ENCODE measurements around the gene FXYD2. TPM values are rescaled to one million over a fixed set of nuclear protein-coding genes. Genes with fewer than 3 reads are reported as not detected.
"Not testable (repeated sequence)": the region's sequence is repeated elsewhere in the genome, so short reads cannot be mapped to it uniquely, and the experiment has no call there.

FXYD2 gene
- 5.7 TPM for total RNA-seq

DNA sequence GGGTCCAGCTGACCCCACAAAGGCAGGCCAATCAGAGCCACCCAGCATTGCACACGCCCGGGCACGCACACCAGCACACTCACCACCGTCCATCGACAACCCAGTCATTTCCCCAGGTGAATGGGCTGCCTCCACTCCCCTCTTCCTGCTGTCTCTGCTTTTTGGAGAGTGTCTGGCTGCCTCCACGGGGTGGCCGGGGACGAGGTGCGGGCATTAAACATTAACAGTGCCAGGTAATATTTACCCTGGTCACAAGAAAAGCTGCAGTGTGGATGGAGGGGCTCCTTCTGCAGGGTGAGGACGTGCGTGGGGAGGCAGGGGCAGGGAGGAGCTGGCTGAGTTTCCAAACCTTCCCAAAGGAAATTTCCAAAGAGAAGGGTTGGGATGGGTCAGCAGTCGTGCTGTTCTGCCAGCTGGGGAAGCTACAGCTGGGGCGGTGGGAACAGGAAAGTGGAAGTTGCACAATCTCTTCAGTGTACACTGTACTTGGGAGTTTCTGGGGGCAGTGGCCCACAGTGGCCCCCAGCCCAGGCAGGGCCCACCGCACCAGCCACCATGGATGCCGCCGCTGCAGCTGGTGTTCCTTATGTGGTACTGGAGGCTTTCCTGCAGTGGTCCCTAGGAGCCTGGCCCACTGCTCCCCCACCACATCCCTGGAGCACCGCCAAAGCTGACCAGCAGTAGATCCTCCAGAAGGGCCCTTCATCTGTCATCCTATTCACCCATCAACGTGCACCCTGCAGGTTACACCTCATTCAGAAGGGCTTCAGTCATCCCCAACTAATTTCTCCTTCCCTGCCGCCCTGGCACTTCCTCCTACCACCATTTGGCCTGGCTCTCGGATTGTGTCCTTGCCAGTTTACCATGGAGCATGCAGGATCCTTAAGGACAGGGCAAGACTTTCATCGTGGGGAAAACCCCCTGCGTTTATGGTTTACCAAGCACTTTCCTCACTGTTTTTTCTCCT is at the start of gene FXYD2:
Gene FXYD2 (minus strand): TSS at position 174 of the 967 bp plus-strand sequence. CDS start 66 bp downstream, at position 108.
- Histone ChIP-seq H3K4me1 (ENCODE audit: insufficient read depth, low read length) (peaks cover 64% of the 10 kb centered on the region), H3K27me3 (ENCODE audit: insufficient read depth, low read length) (no peaks in the 10 kb centered on the region), H3K4me3 (ENCODE audit: low read length) (no peak within 1 kb of the TSS), H3K9me3 (ENCODE audit: low read depth, low read length) (no peaks in the 10 kb centered on the region)

- H3K27me3 ChIP-seq (ENCODE audit: insufficient read depth, low read length), result peaks cover 45% of the 10 kb centered on the region
- no peak overlapping the region for H3K4me3 ChIP-seq (ENCODE audit: low read length)
- H3K9me3 ChIP-seq (ENCODE audit: low read depth, low read length), result no peaks in the 10 kb centered on the region
- peaks cover 36% of the 10 kb centered on the region for H3K4me1 ChIP-seq (ENCODE audit: insufficient read depth, low read length)
Observed at GRCh38 chr11:117873828-117874125, 49.2 kb upstream of the FXYD2 start.

DNA sequence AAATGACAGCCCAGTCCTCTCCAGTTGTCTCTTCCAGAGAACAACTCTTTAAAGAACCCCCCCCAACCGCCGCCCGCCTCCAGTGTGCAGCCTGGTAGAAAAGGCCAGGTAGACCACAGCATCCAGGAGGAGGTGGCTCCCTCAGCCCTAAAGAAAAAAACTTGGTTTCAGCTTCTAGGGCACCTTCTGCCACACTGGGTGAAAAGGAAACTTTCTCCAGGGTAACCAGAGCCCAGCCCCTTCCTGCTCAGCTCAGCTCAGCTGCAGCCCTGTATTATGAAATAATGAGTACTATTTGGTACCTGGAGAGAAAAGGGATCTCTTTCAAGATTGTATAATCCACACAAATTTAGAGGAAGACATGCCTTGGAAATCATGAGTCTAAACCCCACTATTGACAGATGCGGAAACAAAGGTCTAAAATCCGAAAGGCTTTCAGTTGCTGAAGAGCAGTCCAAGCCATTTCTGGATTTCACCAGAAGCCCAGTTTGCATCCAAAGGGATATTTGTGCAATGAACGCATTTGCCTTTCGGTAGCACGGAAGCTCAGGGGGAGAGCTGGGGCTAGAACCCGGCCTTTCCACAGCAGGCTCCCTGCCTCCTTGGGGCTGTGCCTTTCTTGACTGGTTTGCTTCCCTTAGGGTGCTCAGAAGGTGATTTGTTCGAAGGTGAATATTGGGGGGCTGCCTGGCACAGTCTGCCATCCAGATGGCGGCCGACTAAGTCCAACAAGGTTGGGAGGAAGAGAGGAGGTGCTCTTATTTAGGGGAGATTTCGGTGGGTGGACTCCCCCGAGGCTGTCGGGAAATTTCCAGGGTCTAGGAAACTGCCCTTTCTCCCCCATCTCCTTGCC is 48.7 kb upstream of the FXYD2 start:
- H3K4me3 ChIP-seq (ENCODE audit: low read length), result no peak overlapping the region
- no peaks in the 10 kb centered on the region for H3K9me3 ChIP-seq (ENCODE audit: low read depth, low read length)
- H3K27me3 ChIP-seq (ENCODE audit: insufficient read depth, low read length), result peaks cover 39% of the 10 kb centered on the region
- peaks cover 36% of the 10 kb centered on the region for H3K4me1 ChIP-seq (ENCODE audit: insufficient read depth, low read length)

- Histone ChIP-seq H3K27me3 (ENCODE audit: insufficient read depth, low read length) (peaks cover 33% of the 10 kb centered on the region), H3K4me3 (ENCODE audit: low read length) (no peak overlapping the region), H3K9me3 (ENCODE audit: low read depth, low read length) (no peaks in the 10 kb centered on the region), H3K4me1 (ENCODE audit: insufficient read depth, low read length) (peaks cover 36% of the 10 kb centered on the region)
Observed at GRCh38 chr11:117872420-117872961, 47.9 kb upstream of the FXYD2 start.

- Histone ChIP-seq H3K9me3 (ENCODE audit: low read depth, low read length) (no peaks in the 10 kb centered on the region), H3K4me3 (ENCODE audit: low read length) (no peak overlapping the region), H3K4me1 (ENCODE audit: insufficient read depth, low read length) (peaks cover 36% of the 10 kb centered on the region), H3K27me3 (ENCODE audit: insufficient read depth, low read length) (peaks cover 26% of the 10 kb centered on the region)
Observed at GRCh38 chr11:117871784-117872183, 47.2 kb upstream of the FXYD2 start.

DNA sequence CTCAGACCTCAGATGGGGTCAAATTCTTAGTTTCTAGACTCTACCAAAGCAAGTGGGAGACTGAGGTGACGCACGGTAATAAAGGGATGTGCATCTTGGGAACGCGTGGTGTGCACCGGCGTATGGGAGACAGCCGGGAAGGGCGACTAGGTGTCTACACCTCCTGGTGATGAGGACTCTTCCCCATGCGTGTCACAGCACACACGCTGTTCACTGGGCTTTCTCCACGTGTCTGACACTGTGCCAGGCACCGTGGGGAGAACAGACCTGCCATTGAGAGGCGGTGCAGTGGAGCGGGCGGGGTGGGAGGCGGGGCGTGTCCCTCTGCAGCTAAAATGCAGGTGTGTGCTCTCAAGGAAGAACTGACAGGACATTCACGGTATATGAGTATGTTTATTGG is 46.6 kb upstream of the FXYD2 start:
- no peaks in the 10 kb centered on the region for H3K9me3 ChIP-seq (ENCODE audit: low read depth, low read length)
- H3K27me3 ChIP-seq (ENCODE audit: insufficient read depth, low read length), result peaks cover 23% of the 10 kb centered on the region
- H3K4me3 ChIP-seq (ENCODE audit: low read length), result no peak overlapping the region
- H3K4me1 ChIP-seq (ENCODE audit: insufficient read depth, low read length), result peaks cover 33% of the 10 kb centered on the region

- peaks cover 25% of the 10 kb centered on the region for H3K4me1 ChIP-seq (ENCODE audit: insufficient read depth, low read length)
- H3K9me3 ChIP-seq (ENCODE audit: low read depth, low read length), result no peaks in the 10 kb centered on the region
- peaks cover 15% of the 10 kb centered on the region for H3K27me3 ChIP-seq (ENCODE audit: insufficient read depth, low read length)
- no peak overlapping the region for H3K4me3 ChIP-seq (ENCODE audit: low read length)
Observed at GRCh38 chr11:117870103-117870952, 45.8 kb upstream of the FXYD2 start.

DNA sequence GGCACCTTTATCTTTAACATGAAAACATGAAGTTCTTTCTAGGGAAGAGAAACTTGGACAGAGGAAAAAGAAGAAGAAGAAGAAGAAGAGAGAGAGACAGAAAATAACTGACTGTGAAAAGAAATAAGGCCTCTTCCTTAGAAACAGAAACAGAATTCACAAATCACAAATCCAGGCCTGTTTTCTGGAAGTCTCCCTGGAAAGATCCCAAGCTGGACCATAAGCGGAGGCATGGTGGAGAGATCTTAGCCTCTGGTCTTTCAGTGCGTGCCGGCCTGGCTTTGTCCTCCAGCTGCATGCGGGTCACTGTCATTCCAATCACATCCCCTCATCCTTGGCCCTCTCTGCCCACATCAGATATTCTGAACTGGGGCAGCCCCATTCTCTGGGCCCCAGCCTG is 45.1 kb upstream of the FXYD2 start:
- Histone ChIP-seq H3K9me3 (ENCODE audit: low read depth, low read length) (no peaks in the 10 kb centered on the region), H3K27me3 (ENCODE audit: insufficient read depth, low read length) (peaks cover 8% of the 10 kb centered on the region), H3K4me3 (ENCODE audit: low read length) (no peak overlapping the region), H3K4me1 (ENCODE audit: insufficient read depth, low read length) (peaks cover 18% of the 10 kb centered on the region)

DNA sequence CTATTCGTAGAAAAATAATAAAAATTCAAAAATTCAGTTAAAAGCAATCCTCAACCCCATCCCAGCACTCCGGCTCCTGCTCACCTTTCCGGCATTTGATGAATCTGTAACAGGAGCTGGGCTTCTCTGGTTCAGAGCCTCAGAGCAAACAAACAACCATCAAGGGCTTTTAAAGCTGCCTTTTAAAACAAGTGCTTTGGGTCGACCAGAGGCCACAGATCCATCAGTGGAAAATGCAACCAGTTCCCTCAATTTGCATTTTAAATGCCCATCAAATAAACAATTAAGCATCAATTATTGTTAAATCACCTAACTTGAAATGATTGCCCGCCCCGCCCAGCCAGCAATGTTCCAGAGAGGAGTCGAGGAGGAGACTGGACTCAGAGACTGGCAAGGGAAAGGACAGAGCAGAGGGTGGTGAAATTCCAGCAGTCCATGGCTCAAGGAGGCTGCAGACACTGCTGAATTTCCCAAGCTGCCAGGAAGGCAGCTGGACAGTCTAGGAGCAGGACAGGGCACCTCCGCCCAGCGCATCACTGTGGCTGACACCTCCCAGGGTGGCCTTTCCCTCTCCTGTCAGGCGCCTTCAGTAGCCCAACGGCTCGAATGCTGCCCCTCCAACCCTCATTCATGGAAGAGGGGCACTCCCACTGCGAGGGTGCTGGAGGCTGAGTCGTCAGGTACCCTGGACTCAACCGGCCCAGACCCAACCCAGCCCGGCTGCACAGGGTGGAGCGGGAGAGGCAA is 44.4 kb upstream of the FXYD2 start:
- no peak overlapping the region for H3K4me3 ChIP-seq (ENCODE audit: low read length)
- no peaks in the 10 kb centered on the region for H3K9me3 ChIP-seq (ENCODE audit: low read depth, low read length)
- peaks cover 3% of the 10 kb centered on the region for H3K27me3 ChIP-seq (ENCODE audit: insufficient read depth, low read length)
- H3K4me1 ChIP-seq (ENCODE audit: insufficient read depth, low read length), result peaks cover 12% of the 10 kb centered on the region

DNA sequence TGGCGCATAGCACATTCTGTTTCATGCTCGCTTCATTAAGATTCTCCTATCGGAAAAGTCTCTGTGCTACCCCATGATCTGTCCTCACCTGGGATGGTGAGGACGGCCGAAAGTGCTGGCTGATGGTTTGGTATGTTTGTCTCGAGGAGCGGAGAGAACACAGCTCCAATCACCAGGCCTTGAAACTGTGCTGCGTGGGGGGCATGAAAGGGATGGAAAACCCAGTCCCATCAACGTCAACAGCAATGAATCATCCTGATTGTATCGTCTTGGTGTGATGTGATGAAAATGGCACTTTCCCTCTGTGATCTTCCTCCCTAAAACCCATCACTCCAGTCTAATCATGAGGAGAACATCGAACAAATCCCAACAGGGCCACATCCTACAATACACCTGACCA is 43.5 kb upstream of the FXYD2 start:
- H3K4me1 ChIP-seq (ENCODE audit: insufficient read depth, low read length), result peaks cover 5% of the 10 kb centered on the region
- no peaks in the 10 kb centered on the region for H3K9me3 ChIP-seq (ENCODE audit: low read depth, low read length)
- H3K27me3 ChIP-seq (ENCODE audit: insufficient read depth, low read length), result no peaks in the 10 kb centered on the region
- H3K4me3 ChIP-seq (ENCODE audit: low read length), result no peak overlapping the region

DNA sequence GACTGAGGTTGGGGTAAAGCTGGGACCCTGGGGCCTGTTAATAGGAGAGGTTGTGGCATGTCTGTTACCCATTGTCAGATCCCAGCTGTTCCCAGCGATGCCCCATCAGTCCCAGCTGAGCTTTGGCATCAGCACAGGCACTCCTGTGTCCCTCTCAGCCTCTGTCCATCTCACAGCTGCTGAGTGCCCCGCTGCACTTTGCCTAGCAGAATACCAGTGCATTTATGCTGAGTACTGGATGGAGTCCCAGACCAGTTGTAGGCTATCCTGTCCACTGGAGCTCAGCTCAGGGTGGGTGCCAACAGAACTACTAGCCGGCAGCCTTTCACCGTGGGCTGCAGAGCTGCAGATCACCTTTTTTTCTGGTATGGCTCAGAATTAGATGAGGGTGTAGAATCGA is 42.0 kb upstream of the FXYD2 start:
- Histone ChIP-seq H3K9me3 (ENCODE audit: low read depth, low read length) (no peaks in the 10 kb centered on the region), H3K4me3 (ENCODE audit: low read length) (no peak overlapping the region), H3K4me1 (ENCODE audit: insufficient read depth, low read length) (peaks cover 4% of the 10 kb centered on the region), H3K27me3 (ENCODE audit: insufficient read depth, low read length) (no peaks in the 10 kb centered on the region)

GRCh38 chr11:117865546-117865945 is 41.0 kb upstream of the FXYD2 start:
- not testable (repeated sequence) for H3K4me1 ChIP-seq (ENCODE audit: insufficient read depth, low read length); H3K27me3 ChIP-seq (ENCODE audit: insufficient read depth, low read length); H3K4me3 ChIP-seq (ENCODE audit: low read length)

GRCh38 chr11:117863383-117863782 is 38.8 kb upstream of the FXYD2 start:
- H3K4me3 ChIP-seq (ENCODE audit: low read length), result no peak overlapping the region
- H3K9me3 ChIP-seq (ENCODE audit: low read depth, low read length), result no peaks in the 10 kb centered on the region
- H3K27me3 ChIP-seq (ENCODE audit: insufficient read depth, low read length), result no peaks in the 10 kb centered on the region
- H3K4me1 ChIP-seq (ENCODE audit: insufficient read depth, low read length), result peaks cover 4% of the 10 kb centered on the region

More at GRCh38 chr11:117865546-117865945, 41.0 kb upstream of the FXYD2 start:
- not testable (repeated sequence) for H3K9me3 ChIP-seq (ENCODE audit: low read depth, low read length)

DNA sequence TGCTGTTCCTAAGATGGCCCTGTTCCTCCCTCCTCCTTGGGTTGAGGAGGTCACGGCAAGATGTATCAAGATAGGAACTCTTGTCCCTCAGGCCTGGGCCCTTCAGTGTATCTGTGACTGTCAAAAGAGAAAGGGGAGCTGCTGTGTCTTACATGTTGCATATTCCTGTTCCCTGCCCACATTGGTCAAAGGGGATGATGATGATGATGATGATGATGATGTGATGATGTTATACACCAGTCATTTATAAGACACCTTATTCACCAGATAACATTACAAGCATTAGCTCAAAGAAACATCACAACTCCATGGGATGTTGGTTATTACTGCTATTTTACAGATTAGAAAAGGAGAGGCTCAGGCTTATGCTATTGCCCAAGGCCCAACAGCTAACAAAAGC is 38.2 kb upstream of the FXYD2 start:
- H3K4me3 ChIP-seq (ENCODE audit: low read length), result no peak overlapping the region
- no peaks in the 10 kb centered on the region for H3K27me3 ChIP-seq (ENCODE audit: insufficient read depth, low read length)
- peaks cover 5% of the 10 kb centered on the region for H3K4me1 ChIP-seq (ENCODE audit: insufficient read depth, low read length)
- H3K9me3 ChIP-seq (ENCODE audit: low read depth, low read length), result no peaks in the 10 kb centered on the region
